ENCODE measurements around the gene MSTN. TPM values are rescaled to one million over a fixed set of nuclear protein-coding genes. Genes with fewer than 3 reads are reported as not detected.

The MSTN gene
- total and polyA plus RNA-seq, 3 donors from 2014 or later, result 0.19 to 0.76 (median 0.24) TPM

DNA sequence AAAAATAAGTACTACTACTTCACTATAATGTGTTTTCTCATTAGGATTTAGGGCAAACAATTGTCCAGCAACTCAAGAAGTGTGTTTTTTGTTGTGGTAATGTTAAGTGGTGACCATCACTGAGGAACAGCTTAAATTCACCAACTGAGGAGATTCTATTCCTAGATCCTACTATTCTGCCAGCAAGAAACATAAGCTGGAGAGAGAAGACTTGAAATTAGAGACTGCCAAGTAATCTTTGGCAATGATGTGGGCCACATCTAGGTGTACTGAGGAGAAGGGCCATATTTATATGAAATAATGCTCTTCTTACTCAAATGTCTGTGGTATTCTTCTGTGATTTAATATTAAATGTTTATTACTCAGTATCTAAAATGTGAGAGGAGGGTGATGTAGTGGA, 44.3 kb upstream of the MSTN start:
- Histone ChIP-seq H3K27ac (no peak overlapping the region), H3K36me3 (ENCODE audit: low read depth, missing control alignments) (no peaks in the 10 kb centered on the region), H3K27me3 (no peaks in the 10 kb centered on the region), H3K9me3 (no peaks in the 10 kb centered on the region), H3K4me3 (no peak overlapping the region), H3K4me1 (no peaks in the 10 kb centered on the region)
- DNase-seq, result no peak
- intact Hi-C loops (cut with DNase I; ENCODE audit: low total_unique reads), result no loop called here
- TF ChIP-seq POLR2A (IDR thresholded peaks at IDR 0.05), result no peak
- TF ChIP-seq, protein P1, sequence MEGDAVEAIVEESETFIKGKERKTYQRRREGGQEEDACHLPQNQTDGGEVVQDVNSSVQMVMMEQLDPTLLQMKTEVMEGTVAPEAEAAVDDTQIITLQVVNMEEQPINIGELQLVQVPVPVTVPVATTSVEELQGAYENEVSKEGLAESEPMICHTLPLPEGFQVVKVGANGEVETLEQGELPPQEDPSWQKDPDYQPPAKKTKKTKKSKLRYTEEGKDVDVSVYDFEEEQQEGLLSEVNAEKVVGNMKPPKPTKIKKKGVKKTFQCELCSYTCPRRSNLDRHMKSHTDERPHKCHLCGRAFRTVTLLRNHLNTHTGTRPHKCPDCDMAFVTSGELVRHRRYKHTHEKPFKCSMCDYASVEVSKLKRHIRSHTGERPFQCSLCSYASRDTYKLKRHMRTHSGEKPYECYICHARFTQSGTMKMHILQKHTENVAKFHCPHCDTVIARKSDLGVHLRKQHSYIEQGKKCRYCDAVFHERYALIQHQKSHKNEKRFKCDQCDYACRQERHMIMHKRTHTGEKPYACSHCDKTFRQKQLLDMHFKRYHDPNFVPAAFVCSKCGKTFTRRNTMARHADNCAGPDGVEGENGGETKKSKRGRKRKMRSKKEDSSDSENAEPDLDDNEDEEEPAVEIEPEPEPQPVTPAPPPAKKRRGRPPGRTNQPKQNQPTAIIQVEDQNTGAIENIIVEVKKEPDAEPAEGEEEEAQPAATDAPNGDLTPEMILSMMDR (IDR thresholded peaks at IDR 0.05), result no peak

DNA sequence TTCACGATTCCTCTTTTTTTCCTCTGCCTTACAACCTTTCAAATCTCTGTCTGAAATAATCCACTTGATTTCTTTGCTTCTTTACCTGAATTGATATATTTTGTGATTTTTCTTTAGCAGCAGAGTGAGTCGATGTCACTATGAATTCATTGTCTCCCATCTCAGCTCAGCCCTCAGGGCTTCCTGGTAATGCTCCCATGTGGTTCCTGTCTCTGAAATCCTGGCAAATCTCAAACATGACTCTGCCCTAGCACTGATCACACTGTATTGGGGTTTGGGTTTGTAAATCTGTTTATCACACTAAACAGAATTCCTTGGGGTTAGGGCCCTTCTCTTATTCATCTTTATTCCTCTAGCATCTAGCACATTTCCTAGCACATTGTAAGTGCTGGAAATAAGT, 43.0 kb upstream of the MSTN start:
- H3K9me3 ChIP-seq, result no peaks in the 10 kb centered on the region
- 89 to 92% methylated on average over 2 of the region's 2 CpGs for WGBS, 2 donors
- TF ChIP-seq POLR2A (IDR thresholded peaks at IDR 0.05), result no peak
- TF ChIP-seq, protein P1 (IDR thresholded peaks at IDR 0.05), result no peak
- H3K4me3 ChIP-seq, result no peak overlapping the region
- DNase-seq, result no peak
- no peak overlapping the region for H3K27ac ChIP-seq
- H3K27me3 ChIP-seq, result no peaks in the 10 kb centered on the region
- intact Hi-C loops (cut with DNase I; ENCODE audit: low total_unique reads), result no loop called here
- no peaks in the 10 kb centered on the region for H3K4me1 ChIP-seq
- no peaks in the 10 kb centered on the region for H3K36me3 ChIP-seq (ENCODE audit: low read depth, missing control alignments)

DNA sequence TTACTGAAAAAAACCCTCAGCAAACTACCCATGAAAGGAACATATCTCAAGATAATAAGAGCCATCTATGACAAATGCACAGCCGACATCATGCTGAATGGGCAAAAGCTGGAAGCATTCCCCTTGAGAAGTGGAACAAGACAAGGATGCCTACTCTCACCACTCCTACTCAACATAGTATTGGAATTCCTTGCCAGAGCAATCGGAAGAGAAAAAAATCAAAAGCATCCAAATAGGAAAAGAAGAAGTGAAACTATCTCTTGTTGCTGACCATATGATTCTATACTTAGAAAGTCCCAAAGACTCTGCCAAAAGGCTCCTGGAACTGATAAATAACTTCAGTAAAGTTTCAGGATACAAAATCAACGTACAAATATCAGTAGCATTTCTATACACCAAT, 40.6 kb upstream of the MSTN start:
- H3K4me3 ChIP-seq, result no peak overlapping the region
- TF ChIP-seq, protein P1 (IDR thresholded peaks at IDR 0.05), result no peak
- TF ChIP-seq POLR2A (IDR thresholded peaks at IDR 0.05), result no peak
- H3K4me1 ChIP-seq, result no peaks in the 10 kb centered on the region
- no peaks in the 10 kb centered on the region for H3K9me3 ChIP-seq
- intact Hi-C loops (cut with DNase I; ENCODE audit: low total_unique reads), result no loop called here
- no peaks in the 10 kb centered on the region for H3K36me3 ChIP-seq (ENCODE audit: low read depth, missing control alignments)
- no peaks in the 10 kb centered on the region for H3K27me3 ChIP-seq
- DNase-seq, result no peak
- H3K27ac ChIP-seq, result no peak overlapping the region
- WGBS, 2 donors, result 61 to 89% methylated on average over 3 of the region's 3 CpGs

DNA sequence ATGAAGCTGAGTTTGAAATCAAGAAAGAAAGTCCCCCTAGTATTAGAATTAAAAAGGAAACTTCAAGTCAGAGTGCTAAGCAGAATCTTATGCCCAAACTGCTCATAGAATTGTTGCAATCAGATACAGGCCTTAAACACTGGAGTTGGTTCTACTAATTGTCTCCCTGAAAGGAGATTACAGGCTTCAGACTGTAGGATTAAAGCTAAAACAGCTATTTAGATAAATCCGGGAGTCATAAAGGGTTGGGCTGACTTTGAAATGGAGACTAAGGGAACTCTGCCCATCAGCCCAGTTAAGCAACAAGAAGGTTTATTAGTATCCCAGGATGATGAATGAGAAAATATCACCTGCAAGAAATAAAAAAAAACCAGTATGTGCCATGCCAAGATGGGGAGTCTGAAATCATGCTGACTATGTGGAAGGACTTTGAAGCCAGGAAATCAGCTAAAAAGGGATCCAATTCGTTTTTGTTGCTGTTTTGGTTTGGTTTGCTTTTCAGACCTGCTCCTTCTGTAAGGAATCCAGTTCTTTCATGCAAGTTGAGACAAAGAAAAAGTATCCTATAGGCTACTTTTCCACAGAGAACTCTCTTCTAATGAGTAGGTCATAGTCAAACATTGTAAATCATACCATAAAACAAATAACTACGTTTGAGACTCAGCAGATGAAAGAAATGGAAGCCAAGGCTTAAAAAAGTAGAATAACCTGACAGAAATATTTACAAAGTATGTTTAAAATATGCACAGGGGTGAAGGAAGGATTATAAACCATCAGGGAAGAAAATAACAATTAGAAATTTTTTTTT, 37.6 kb upstream of the MSTN start:
- H3K27ac ChIP-seq, result no peak overlapping the region

More for the DNA sequence above, 37.6 kb upstream of the MSTN start:
- Histone ChIP-seq H3K36me3 (ENCODE audit: low read depth, missing control alignments) (no peaks in the 10 kb centered on the region), H3K27me3 (no peaks in the 10 kb centered on the region), H3K4me1 (no peaks in the 10 kb centered on the region), H3K9me3 (no peaks in the 10 kb centered on the region), H3K4me3 (no peak overlapping the region)
- intact Hi-C loops (cut with DNase I; ENCODE audit: low total_unique reads), result no loop called here
- WGBS, 2 donors, result 44 to 55% methylated on average over 3 of the region's 3 CpGs
- DNase-seq, result no peak
- TF ChIP-seq, protein P1 (IDR thresholded peaks at IDR 0.05), result no peak
- no peak for TF ChIP-seq POLR2A (IDR thresholded peaks at IDR 0.05)
